Liver (tissue), 9 donors: ENCODE measurements around the gene SLC25A45. TPM values are rescaled to one million over a fixed set of nuclear protein-coding genes. Genes with fewer than 3 reads are reported as not detected.
A peak's percentile ranks its signal among the peaks of the same experiment; 100 is the strongest.

ENCODE experiments used
- DNase-seq: peaks from one replicate; pipeline ENCODE4 v3.0.0-alpha.2; 2017; ENCODE audit warnings: low spot score
- H3K27ac ChIP-seq, 2 donors: one replicate each; pipeline ENCODE4 v1.7.0; 2013; ENCODE audit warnings: inconsistent platforms in 2 of 2, low read length in 2 of 2, control low read depth in 1 of 2, low read depth in 1 of 2, mild to moderate bottlenecking in 1 of 2
- H3K27me3 ChIP-seq, 4 donors: one replicate each; pipeline versions ENCODE4 v1.6.1 to v1.7.0; 2013; ENCODE audit warnings: low read length in 3 of 4, inconsistent platforms in 1 of 4, mild to moderate bottlenecking in 1 of 4, moderate library complexity in 1 of 4; ENCODE audit not compliant: control insufficient read depth in 4 of 4, insufficient read depth in 4 of 4
- H3K36me3 ChIP-seq, 4 donors: one replicate each; pipeline versions ENCODE4 v1.6.1 to v1.7.0; 2013; ENCODE audit warnings: low read length in 3 of 4, mild to moderate bottlenecking in 3 of 4, low read depth in 1 of 4, moderate library complexity in 1 of 4; ENCODE audit not compliant: control insufficient read depth in 4 of 4, insufficient read depth in 3 of 4
- H3K4me1 ChIP-seq, 4 donors: one replicate each; pipeline versions ENCODE4 v1.6.1 to v1.7.0; 2013; ENCODE audit warnings: low read length in 3 of 4, mild to moderate bottlenecking in 3 of 4, moderate library complexity in 1 of 4; ENCODE audit not compliant: control insufficient read depth in 4 of 4, insufficient read depth in 4 of 4
- H3K4me3 ChIP-seq, 3 donors: one replicate each; pipeline versions ENCODE4 v1.6.1 to v1.7.0; 2013; ENCODE audit warnings: low read length in 3 of 3, control low read depth in 1 of 3, low read depth in 1 of 3, mild to moderate bottlenecking in 1 of 3
- H3K9ac ChIP-seq, 2 donors: one replicate each; pipeline ENCODE4 v1.7.0; 2013; ENCODE audit warnings: low read length in 2 of 2, mild to moderate bottlenecking in 2 of 2, moderate library complexity in 2 of 2, control low read depth in 1 of 2, low read depth in 1 of 2
- H3K9me3 ChIP-seq, 4 donors: one replicate each; pipeline versions ENCODE4 v1.6.1 to v1.7.0; 2013; ENCODE audit warnings: low read length in 3 of 4; ENCODE audit not compliant: control insufficient read depth in 4 of 4
- EGR1 ChIP-seq, 2 donors: IDR thresholded peaks; 2 replicates each; pipeline ENCODE4 v1.6.1; 2016 to 2018; ENCODE audit warnings: antibody characterized with exemption in 2 of 2, low read depth in 2 of 2
- FOXA1 ChIP-seq: IDR thresholded peaks from 2 replicates; pipeline ENCODE4 v1.6.1; 2016; ENCODE audit warnings: antibody characterized with exemption
- GABPA ChIP-seq, 2 donors: IDR thresholded peaks in 1 of 2; conservative IDR thresholded peaks in 1 of 2; 2 replicates each; pipeline ENCODE4 v1.6.1; 2016; ENCODE audit warnings: antibody characterized with exemption in 2 of 2, mild to moderate bottlenecking in 1 of 2, moderate library complexity in 1 of 2
- HNF4A ChIP-seq, 2 donors: conservative IDR thresholded peaks; 2 replicates each; pipeline ENCODE4 v1.6.1; 2016; ENCODE audit warnings: antibody characterized with exemption in 2 of 2, mild to moderate bottlenecking in 2 of 2
- HNF4G ChIP-seq: IDR thresholded peaks from 2 replicates; pipeline ENCODE4 v1.6.1; 2016; ENCODE audit warnings: antibody characterized with exemption
- JUND ChIP-seq, 2 donors: IDR thresholded peaks; 2 replicates each; pipeline ENCODE4 v1.6.1; 2016; ENCODE audit warnings: antibody characterized with exemption in 2 of 2
- MAX ChIP-seq: IDR thresholded peaks from 2 replicates; pipeline ENCODE4 v1.6.1; 2016; ENCODE audit warnings: antibody characterized with exemption
- RAD21 ChIP-seq, 2 donors: IDR thresholded peaks; 2 replicates each; pipeline ENCODE4 v1.6.1; 2016; ENCODE audit warnings: antibody characterized with exemption in 2 of 2, mild to moderate bottlenecking in 2 of 2
- RXRA ChIP-seq, 2 donors: IDR thresholded peaks; 2 replicates each; pipeline ENCODE4 v1.6.1; 2017 to 2018; ENCODE audit warnings: antibody characterized with exemption in 2 of 2, mild to moderate bottlenecking in 1 of 2
- SP1 ChIP-seq: IDR thresholded peaks from 2 replicates; pipeline ENCODE4 v1.6.1; 2018; ENCODE audit warnings: antibody characterized with exemption, mild to moderate bottlenecking
- TAF1 ChIP-seq: conservative IDR thresholded peaks from 2 replicates; pipeline ENCODE4 v1.6.1; 2016; ENCODE audit warnings: antibody characterized with exemption, mild to moderate bottlenecking
- YY1 ChIP-seq: IDR thresholded peaks from 2 replicates; pipeline ENCODE4 v1.6.1; 2016; ENCODE audit warnings: antibody characterized with exemption, mild to moderate bottlenecking
- WGBS: extraction: QIAGEN DNeasy Blood & Tissue Kit; methylation state at CpG from one replicate; pipeline ENCODE4 v1.1.7; 2013; 5-methylcytosine and 5-hydroxymethylcytosine counted together
- polyA plus RNA-seq, 2 donors: library from polyadenylated mRNA; stranded (reverse) in 1 of 2; unstranded in 1 of 2; fragments of 200-250 nt in 1 of 2; fragments of >200 nt in 1 of 2; fragmentation: Nextera tagmentation in 1 of 2; extraction: Ambion mirVana in 1 of 2; gene quantifications; one replicate each; pipeline versions ENCODE4 v1.2.1 to v1.2.3, GENCODE V29; 2013 to 2015
- total RNA-seq, 2 donors: library from RNA; depleted of rRNA; stranded (reverse); fragments of >200 nt; gene quantifications; one replicate each; pipeline ENCODE4 v1.2.3, GENCODE V29; 2014
- TF ChIP-seq, protein P1 (sequence below): IDR thresholded peaks from 2 replicates; pipeline ENCODE4 v1.6.1; 2016; ENCODE audit warnings: antibody characterized with exemption
- TF ChIP-seq, protein P2 (sequence below): IDR thresholded peaks from 2 replicates; pipeline ENCODE4 v1.6.1; 2016; ENCODE audit warnings: antibody characterized with exemption
- TF ChIP-seq, protein P3 (sequence below): IDR thresholded peaks from 2 replicates; pipeline ENCODE4 v1.6.1; 2016; ENCODE audit warnings: antibody characterized with exemption, mild to moderate bottlenecking
- TF ChIP-seq, protein P4 (sequence below): fragments of 150-350 bp; IDR thresholded peaks from 2 replicates; pipeline ENCODE4 v1.5.1; 2017; ENCODE audit warnings: improper control_type of control experiment, low read depth, low read length; ENCODE audit not compliant: missing input control
- donor health status: healthy.
- donor health status: healthy.
- donor health status: healthy.
- donor health status: healthy.
- donor health status: healthy.

Gene SLC25A45
- total and polyA plus RNA-seq, 4 donors = 4.5 to 6.8 (median 5.3) TPM

DNA sequence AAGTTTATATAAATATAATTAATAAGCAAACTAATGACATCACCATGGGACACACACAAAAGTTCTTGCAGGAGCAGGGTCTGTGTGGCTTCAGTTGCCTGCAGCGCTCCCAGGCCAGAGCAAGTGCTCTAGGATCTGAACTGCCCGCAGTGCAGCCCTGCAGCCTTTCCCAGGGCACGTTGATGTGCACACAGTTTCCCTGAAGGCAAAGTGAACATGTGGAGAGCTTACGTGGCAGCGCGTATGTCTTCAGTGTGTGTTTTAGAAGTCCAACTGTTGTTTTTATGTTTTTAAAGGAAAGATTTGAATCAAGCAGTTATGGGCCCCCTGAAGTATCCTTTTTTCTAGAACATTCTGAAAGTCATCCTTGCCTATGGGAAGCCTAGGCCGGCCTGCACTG, 29.1 kb downstream of the SLC25A45 start:
- TF ChIP-seq HNF4G (no peak), SP1 (no peak), MAX (no peak), HNF4A (conservative IDR thresholded peaks at IDR 0.05) (no peak), RXRA (IDR thresholded peaks at IDR 0.05) (no peak), EGR1 (IDR thresholded peaks at IDR 0.05; ENCODE audit: low read depth in 2 of 2) (no peak), TAF1 (no peak), JUND (IDR thresholded peaks at IDR 0.05) (no peak), YY1 (no peak), GABPA (IDR thresholded peaks at IDR 0.05 in 1 of 2, conservative IDR thresholded peaks at IDR 0.05 in 1 of 2) (no peak), FOXA1 (no peak)
- TF ChIP-seq, protein P1, sequence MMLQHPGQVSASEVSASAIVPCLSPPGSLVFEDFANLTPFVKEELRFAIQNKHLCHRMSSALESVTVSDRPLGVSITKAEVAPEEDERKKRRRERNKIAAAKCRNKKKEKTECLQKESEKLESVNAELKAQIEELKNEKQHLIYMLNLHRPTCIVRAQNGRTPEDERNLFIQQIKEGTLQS = no peak
- TF ChIP-seq, protein P2, sequence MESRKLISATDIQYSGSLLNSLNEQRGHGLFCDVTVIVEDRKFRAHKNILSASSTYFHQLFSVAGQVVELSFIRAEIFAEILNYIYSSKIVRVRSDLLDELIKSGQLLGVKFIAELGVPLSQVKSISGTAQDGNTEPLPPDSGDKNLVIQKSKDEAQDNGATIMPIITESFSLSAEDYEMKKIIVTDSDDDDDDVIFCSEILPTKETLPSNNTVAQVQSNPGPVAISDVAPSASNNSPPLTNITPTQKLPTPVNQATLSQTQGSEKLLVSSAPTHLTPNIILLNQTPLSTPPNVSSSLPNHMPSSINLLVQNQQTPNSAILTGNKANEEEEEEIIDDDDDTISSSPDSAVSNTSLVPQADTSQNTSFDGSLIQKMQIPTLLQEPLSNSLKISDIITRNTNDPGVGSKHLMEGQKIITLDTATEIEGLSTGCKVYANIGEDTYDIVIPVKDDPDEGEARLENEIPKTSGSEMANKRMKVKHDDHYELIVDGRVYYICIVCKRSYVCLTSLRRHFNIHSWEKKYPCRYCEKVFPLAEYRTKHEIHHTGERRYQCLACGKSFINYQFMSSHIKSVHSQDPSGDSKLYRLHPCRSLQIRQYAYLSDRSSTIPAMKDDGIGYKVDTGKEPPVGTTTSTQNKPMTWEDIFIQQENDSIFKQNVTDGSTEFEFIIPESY = no peak
- TF ChIP-seq, protein P3, sequence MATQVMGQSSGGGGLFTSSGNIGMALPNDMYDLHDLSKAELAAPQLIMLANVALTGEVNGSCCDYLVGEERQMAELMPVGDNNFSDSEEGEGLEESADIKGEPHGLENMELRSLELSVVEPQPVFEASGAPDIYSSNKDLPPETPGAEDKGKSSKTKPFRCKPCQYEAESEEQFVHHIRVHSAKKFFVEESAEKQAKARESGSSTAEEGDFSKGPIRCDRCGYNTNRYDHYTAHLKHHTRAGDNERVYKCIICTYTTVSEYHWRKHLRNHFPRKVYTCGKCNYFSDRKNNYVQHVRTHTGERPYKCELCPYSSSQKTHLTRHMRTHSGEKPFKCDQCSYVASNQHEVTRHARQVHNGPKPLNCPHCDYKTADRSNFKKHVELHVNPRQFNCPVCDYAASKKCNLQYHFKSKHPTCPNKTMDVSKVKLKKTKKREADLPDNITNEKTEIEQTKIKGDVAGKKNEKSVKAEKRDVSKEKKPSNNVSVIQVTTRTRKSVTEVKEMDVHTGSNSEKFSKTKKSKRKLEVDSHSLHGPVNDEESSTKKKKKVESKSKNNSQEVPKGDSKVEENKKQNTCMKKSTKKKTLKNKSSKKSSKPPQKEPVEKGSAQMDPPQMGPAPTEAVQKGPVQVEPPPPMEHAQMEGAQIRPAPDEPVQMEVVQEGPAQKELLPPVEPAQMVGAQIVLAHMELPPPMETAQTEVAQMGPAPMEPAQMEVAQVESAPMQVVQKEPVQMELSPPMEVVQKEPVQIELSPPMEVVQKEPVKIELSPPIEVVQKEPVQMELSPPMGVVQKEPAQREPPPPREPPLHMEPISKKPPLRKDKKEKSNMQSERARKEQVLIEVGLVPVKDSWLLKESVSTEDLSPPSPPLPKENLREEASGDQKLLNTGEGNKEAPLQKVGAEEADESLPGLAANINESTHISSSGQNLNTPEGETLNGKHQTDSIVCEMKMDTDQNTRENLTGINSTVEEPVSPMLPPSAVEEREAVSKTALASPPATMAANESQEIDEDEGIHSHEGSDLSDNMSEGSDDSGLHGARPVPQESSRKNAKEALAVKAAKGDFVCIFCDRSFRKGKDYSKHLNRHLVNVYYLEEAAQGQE = no peak
- Histone ChIP-seq H3K27me3 (no peaks in the 10 kb centered on the region), H3K9me3 (no peaks in the 10 kb centered on the region), H3K9ac (no peak overlapping the region), H3K4me1 (peaks cover 3 to 30% (median 18%) of the 10 kb centered on the region in 4 donors), H3K36me3 (peaks cover 0 to 34% (median 26%) of the 10 kb centered on the region in 4 donors), H3K4me3 (no peak overlapping the region), H3K27ac (no peak overlapping the region)
- WGBS = 92% methylated on average over 7 of the region's 7 CpGs
- no peak for DNase-seq

DNA sequence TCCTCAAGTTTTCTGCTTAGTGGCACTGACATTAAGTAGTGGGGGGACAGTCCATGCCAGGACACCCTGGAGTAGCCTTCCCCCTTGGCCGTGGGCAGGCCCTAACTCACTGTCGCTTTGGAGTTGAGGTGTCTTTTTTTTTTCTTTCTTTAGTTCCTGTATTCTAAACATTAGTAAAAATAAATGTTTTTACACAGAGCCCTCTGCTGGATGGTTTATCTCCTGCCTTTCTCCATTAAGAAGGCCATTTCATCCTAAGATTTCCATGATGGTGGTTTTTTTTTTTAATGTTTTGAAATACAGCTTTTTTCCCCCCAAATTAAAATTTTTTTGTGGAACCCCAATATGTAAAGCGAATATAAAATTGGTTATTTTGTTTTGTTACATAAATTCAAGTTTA, 29.7 kb downstream of the SLC25A45 start:
- no peaks in the 10 kb centered on the region for H3K27me3 ChIP-seq
- no peak overlapping the region for H3K4me3 ChIP-seq
- DNase-seq = no peak
- H3K9me3 ChIP-seq = no peaks in the 10 kb centered on the region
- WGBS = 86% methylated on average over 3 of the region's 3 CpGs
- TF ChIP-seq, protein P4, sequence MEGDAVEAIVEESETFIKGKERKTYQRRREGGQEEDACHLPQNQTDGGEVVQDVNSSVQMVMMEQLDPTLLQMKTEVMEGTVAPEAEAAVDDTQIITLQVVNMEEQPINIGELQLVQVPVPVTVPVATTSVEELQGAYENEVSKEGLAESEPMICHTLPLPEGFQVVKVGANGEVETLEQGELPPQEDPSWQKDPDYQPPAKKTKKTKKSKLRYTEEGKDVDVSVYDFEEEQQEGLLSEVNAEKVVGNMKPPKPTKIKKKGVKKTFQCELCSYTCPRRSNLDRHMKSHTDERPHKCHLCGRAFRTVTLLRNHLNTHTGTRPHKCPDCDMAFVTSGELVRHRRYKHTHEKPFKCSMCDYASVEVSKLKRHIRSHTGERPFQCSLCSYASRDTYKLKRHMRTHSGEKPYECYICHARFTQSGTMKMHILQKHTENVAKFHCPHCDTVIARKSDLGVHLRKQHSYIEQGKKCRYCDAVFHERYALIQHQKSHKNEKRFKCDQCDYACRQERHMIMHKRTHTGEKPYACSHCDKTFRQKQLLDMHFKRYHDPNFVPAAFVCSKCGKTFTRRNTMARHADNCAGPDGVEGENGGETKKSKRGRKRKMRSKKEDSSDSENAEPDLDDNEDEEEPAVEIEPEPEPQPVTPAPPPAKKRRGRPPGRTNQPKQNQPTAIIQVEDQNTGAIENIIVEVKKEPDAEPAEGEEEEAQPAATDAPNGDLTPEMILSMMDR = peak; percentile 9
- TF ChIP-seq RAD21 (IDR thresholded peaks at IDR 0.05) = no peak
- H3K9ac ChIP-seq = no peak overlapping the region
- H3K36me3 ChIP-seq = peaks cover 0 to 39% (median 30%) of the 10 kb centered on the region in 4 donors
- H3K4me1 ChIP-seq = peaks cover 0 to 24% (median 13%) of the 10 kb centered on the region in 4 donors
- no peak overlapping the region for H3K27ac ChIP-seq
